AG09309 (cell line): Measurements from ENCODE around the gene NAT10.
"Not testable (repeated sequence)": the region's sequence is repeated elsewhere in the genome, so short reads cannot be mapped to it uniquely, and the experiment has no call there.

Experiments used
- DNase-seq: peaks from one replicate; pipeline ENCODE4 v3.0.0-alpha.2; 2010; ENCODE audit warnings: low read depth
- H3K4me3 ChIP-seq: 2 replicates; pipeline ENCODE4 v1.5.1; 2011; ENCODE audit warnings: mild to moderate bottlenecking, low read depth, low read length, moderate library complexity; ENCODE audit not compliant: control insufficient read depth
- TF ChIP-seq, protein P1 (sequence below): IDR thresholded peaks from 2 replicates; pipeline ENCODE4 v1.5.1; 2011; ENCODE audit warnings: mild to moderate bottlenecking, low read depth, low read length, inconsistent platforms; ENCODE audit not compliant: insufficient read depth, control insufficient read depth; ENCODE audit errors: missing control alignments

Gene NAT10

GRCh38 chr11:34080609-34081008 lies 24.8 kb upstream of the NAT10 start:
- TF ChIP-seq, protein P1, sequence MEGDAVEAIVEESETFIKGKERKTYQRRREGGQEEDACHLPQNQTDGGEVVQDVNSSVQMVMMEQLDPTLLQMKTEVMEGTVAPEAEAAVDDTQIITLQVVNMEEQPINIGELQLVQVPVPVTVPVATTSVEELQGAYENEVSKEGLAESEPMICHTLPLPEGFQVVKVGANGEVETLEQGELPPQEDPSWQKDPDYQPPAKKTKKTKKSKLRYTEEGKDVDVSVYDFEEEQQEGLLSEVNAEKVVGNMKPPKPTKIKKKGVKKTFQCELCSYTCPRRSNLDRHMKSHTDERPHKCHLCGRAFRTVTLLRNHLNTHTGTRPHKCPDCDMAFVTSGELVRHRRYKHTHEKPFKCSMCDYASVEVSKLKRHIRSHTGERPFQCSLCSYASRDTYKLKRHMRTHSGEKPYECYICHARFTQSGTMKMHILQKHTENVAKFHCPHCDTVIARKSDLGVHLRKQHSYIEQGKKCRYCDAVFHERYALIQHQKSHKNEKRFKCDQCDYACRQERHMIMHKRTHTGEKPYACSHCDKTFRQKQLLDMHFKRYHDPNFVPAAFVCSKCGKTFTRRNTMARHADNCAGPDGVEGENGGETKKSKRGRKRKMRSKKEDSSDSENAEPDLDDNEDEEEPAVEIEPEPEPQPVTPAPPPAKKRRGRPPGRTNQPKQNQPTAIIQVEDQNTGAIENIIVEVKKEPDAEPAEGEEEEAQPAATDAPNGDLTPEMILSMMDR = no peak
- DNase-seq = no peak
- no peak overlapping the region for H3K4me3 ChIP-seq

DNA sequence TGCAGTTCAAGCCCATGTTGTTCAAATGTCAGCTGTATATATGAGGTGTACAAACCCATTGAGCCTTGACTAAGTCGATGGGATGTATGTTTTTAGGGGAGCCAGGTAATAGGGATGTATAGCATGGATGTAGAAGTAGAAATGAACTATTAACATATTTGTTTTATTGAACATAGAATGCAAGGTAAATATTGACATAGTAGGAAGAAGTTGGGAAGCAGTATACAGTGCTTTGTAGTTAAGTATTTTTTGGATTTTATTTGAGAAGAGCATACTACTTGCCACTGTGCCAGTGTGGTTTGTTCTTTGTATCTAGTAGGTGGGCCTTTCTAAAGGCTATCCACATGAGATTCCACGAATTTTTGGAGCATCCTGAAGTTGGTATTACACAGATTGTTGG lies 20.8 kb upstream of the NAT10 start:
- no peak for DNase-seq
- TF ChIP-seq, protein P1 = no peak
- H3K4me3 ChIP-seq = no peak overlapping the region

- no peak overlapping the region for H3K4me3 ChIP-seq
- no peak for DNase-seq
- TF ChIP-seq, protein P1 = no peak
These were observed 18.7 kb upstream of the NAT10 start for GRCh38 chr11:34086554-34087283.

GRCh38 chr11:34091825-34092224 lies 13.6 kb upstream of the NAT10 start:
- TF ChIP-seq, protein P1 = no peak
- H3K4me3 ChIP-seq = no peak overlapping the region
- DNase-seq = no peak

- not testable (repeated sequence) for DNase-seq, H3K4me3 ChIP-seq
These were observed 10.5 kb upstream of the NAT10 start for GRCh38 chr11:34094900-34095299.

DNA sequence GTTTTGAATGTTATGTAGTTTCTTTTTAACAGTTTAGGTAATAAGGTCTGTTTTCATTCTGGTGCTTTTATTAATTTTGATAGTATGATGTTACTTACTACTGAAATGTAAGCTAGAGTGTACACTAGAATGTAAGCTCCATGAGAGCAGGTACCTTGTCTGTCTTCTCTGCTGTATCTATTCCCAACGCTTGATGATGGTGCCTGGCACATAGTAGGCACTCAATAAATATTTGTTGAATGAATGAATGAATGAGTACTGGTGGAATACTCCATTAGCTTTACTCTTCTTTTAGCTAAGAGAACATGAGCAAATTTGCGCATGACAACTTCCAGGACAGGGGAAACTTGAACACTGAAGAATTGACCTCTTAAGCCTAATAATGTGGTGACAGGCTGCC lies 6.6 kb upstream of the NAT10 start:
- no peak for DNase-seq
- TF ChIP-seq, protein P1 = no peak
- no peak overlapping the region for H3K4me3 ChIP-seq

DNA sequence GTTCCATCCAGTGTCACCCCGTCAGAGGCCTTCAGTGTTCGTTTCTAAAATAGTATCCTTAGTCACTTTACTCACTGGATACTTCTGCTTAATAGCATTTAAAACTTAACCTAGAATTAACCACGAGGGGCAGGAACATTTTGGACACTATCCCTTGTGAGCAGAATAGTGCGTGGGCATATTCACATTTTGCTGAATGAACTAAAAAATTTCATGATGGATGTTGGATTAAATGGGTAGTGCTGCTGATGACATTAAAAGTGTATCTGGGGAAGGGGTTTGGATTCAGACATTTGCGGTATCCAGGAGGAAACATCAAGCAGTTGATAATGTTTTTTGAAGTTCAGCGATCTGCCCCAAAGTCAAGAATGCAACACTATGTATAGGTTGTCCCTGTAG lies 750 bp upstream of the NAT10 start:
- H3K4me3 ChIP-seq = peak overlapping the region; percentile 98
- TF ChIP-seq, protein P1 = no peak
- DNase-seq = no peak
